Naive B cell (primary cell): ENCODE measurements around the gene KLHDC9. TPM values are rescaled to one million over a fixed set of nuclear protein-coding genes. Genes with fewer than 3 reads are reported as not detected.
"Not testable (repeated sequence)": the region's sequence is repeated elsewhere in the genome, so short reads cannot be mapped to it uniquely, and the experiment has no call there.

ENCODE experiments used
- ATAC-seq, 2 donors: fragments of 150-1000 bp; cut with Tn5 transposase; 2 replicates each; pipeline ENCODE4 v1.10.0; 2021; ENCODE audit warnings: low read depth in 2 of 2, mild to moderate bottlenecking in 2 of 2, moderate library complexity in 2 of 2
- DNase-seq: peaks from one replicate; pipeline ENCODE4 v3.0.0; 2022
- H3K27ac Mint-ChIP-seq, 6 donors: one replicate each; pipeline ENCODE4 v1.8.0; 2020 to 2022; ENCODE audit warnings: mild to moderate bottlenecking in 6 of 6, mixed read lengths in 6 of 6, moderate library complexity in 5 of 6, inconsistent platforms in 2 of 6
- H3K27me3 Mint-ChIP-seq, 3 donors: one replicate each; pipeline ENCODE4 v1.8.0; 2021 to 2022; ENCODE audit warnings: mixed read lengths in 3 of 3, mild to moderate bottlenecking in 1 of 3
- H3K36me3 Mint-ChIP-seq, 2 donors: one replicate each; pipeline ENCODE4 v1.8.0; 2020 to 2022; ENCODE audit warnings: mixed read lengths in 2 of 2, inconsistent platforms in 1 of 2, mild to moderate bottlenecking in 1 of 2
- H3K4me1 Mint-ChIP-seq, 3 donors: one replicate each; pipeline ENCODE4 v1.8.0; 2020 to 2022; ENCODE audit warnings: mixed read lengths in 3 of 3, inconsistent platforms in 1 of 3, mild to moderate bottlenecking in 1 of 3, moderate library complexity in 1 of 3
- H3K4me3 Mint-ChIP-seq, 8 donors: one replicate each; pipeline ENCODE4 v1.8.0; 2020 to 2022; ENCODE audit warnings: mild to moderate bottlenecking in 8 of 8, mixed read lengths in 8 of 8, moderate library complexity in 8 of 8, inconsistent platforms in 2 of 8
- H3K9me3 Mint-ChIP-seq, 7 donors: one replicate each; pipeline ENCODE4 v1.8.0; 2020 to 2022; ENCODE audit warnings: mixed read lengths in 7 of 7, mild to moderate bottlenecking in 5 of 7, inconsistent platforms in 2 of 7, moderate library complexity in 1 of 7
- polyA plus RNA-seq, 6 donors: library from polyadenylated mRNA; unstranded; fragments of 300-500 nt; fragmentation: Illumina TruSeq; gene quantifications; one replicate each; pipeline ENCODE4 v1.2.3, GENCODE V29; 2021; ENCODE audit warnings: low read depth in 6 of 6

The KLHDC9 gene
- 1 to 10 TPM in 5 of 6 donors, not detected in 1; 1.3 to 4.4 (median 2.3) TPM for polyA plus RNA-seq

- no peaks in the 10 kb centered on the region for H3K36me3 Mint-ChIP-seq
- H3K27me3 Mint-ChIP-seq = peaks cover 0 to 6% (median 0%) of the 10 kb centered on the region in 3 donors
- H3K4me1 Mint-ChIP-seq = peaks cover 24 to 29% (median 28%) of the 10 kb centered on the region in 3 donors
- peak; percentile 66 for DNase-seq
- H3K9me3 Mint-ChIP-seq = peaks cover 0 to 5% (median 0%) of the 10 kb centered on the region in 7 donors
- peak; percentile 79 to 81 for ATAC-seq
- H3K27ac Mint-ChIP-seq = peak within 1 kb of the TSS; percentile 92 to 100 (median 98)
- peak within 1 kb of the TSS; percentile 79 to 95 (median 91) for H3K4me3 Mint-ChIP-seq
Observed at GRCh38 chr1:161098210-161099068, at the start of gene KLHDC9. KLHDC9 (plus strand) TSS chr1:161098361; CDS start chr1:161098536, 175 bp downstream.

DNA sequence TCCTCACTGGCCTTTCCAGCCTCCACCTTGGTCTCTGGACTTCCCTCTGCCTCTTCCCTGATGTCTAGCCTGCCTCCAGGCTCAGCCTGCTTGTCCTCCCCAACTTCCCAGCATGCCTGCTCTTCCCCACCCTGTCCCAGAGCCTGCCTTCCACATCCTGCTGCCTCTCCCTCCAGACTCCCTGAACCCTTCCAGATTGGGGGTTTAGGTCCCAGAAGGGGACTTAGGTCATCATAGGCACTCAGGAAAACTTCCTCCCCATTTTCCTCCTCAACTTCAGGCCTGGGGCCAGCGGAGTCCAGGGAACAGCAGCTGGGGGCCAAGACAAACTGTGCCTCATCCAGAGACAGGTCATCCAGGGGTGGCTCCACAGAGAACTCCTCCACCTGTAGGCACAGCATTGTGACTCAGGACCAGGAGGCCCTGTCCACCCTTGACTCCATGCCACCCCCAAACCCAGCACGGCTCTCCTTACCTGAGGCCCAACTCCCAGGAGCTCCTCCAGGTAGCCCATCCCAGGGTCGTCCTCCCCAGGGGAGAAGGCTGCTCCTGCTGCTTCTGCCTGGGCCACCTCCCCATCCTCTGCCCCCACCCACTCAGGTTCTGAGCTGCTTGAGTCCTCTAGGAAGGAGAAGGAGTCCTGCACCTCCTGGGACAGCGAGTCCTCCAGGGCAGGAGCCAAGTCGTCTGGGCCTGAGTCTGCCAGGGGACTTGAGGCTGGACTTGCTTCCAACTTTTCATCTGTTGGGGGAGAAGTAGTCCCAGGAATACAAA lies 49.0 kb upstream of the KLHDC9 start:
- no peaks in the 10 kb centered on the region for H3K27me3 Mint-ChIP-seq
- DNase-seq (no peak), ATAC-seq (no peak)
- peaks cover 49 to 53% (median 53%) of the 10 kb centered on the region in 3 donors for H3K4me1 Mint-ChIP-seq
- peaks cover 0 to 1% (median 0%) of the 10 kb centered on the region in 7 donors for H3K9me3 Mint-ChIP-seq
- peak overlapping the region in 5 of 6 donors; percentile 98 to 100 (median 99) for H3K27ac Mint-ChIP-seq
- peak overlapping the region in 3 of 8 donors; percentile 7 to 97 (median 45) for H3K4me3 Mint-ChIP-seq
- peaks cover 10 to 55% of the 10 kb centered on the region in 2 donors for H3K36me3 Mint-ChIP-seq

DNA sequence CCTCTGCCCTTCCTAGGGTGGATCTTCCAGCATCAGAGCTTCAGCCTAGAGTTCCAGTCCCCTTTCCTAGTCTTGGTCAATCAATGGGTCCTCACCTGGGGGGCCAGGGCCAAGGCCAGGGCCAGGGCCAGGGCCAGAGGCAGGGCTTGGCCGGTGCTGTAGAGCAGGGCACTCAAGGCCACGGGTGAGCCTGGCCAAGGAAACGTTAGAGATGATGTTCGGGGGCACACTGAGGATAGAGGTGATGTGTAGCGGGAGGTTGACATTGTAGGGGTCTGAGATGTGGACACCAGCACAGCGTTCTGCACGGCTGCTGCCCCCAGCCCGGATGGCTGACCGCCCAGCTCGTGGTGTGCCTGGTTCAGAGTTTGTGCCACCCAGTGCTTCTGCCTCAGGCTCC lies 46.9 kb upstream of the KLHDC9 start:
- H3K27ac Mint-ChIP-seq = peak overlapping the region in 3 of 6 donors; percentile 53 to 87 (median 56)
- peaks cover 0 to 1% (median 0%) of the 10 kb centered on the region in 7 donors for H3K9me3 Mint-ChIP-seq
- DNase-seq (no peak), ATAC-seq (no peak)
- peaks cover 43 to 47% (median 44%) of the 10 kb centered on the region in 3 donors for H3K4me1 Mint-ChIP-seq
- peak overlapping the region in 1 of 8 donors; percentile 40 for H3K4me3 Mint-ChIP-seq
- peaks cover 10 to 44% of the 10 kb centered on the region in 2 donors for H3K36me3 Mint-ChIP-seq
- no peaks in the 10 kb centered on the region for H3K27me3 Mint-ChIP-seq

- H3K9me3 Mint-ChIP-seq = no peaks in the 10 kb centered on the region
- peak overlapping the region in 5 of 6 donors; percentile 21 to 93 (median 72) for H3K27ac Mint-ChIP-seq
- H3K36me3 Mint-ChIP-seq = peaks cover 10 to 52% of the 10 kb centered on the region in 2 donors
- H3K4me3 Mint-ChIP-seq = no peak overlapping the region
- DNase-seq = no peak
- H3K27me3 Mint-ChIP-seq = no peaks in the 10 kb centered on the region
- ATAC-seq = no peak
- peaks cover 38 to 41% (median 40%) of the 10 kb centered on the region in 3 donors for H3K4me1 Mint-ChIP-seq
Observed at GRCh38 chr1:161052899-161053298, 45.3 kb upstream of the KLHDC9 start.

- H3K9me3 Mint-ChIP-seq = no peaks in the 10 kb centered on the region
- DNase-seq (no peak), ATAC-seq (no peak)
- H3K27me3 Mint-ChIP-seq = no peaks in the 10 kb centered on the region
- H3K27ac Mint-ChIP-seq = peak overlapping the region in 1 of 6 donors; percentile 79
- H3K4me1 Mint-ChIP-seq = peaks cover 27 to 32% (median 30%) of the 10 kb centered on the region in 3 donors
- peaks cover 10 to 39% of the 10 kb centered on the region in 2 donors for H3K36me3 Mint-ChIP-seq
- no peak overlapping the region for H3K4me3 Mint-ChIP-seq
Observed at GRCh38 chr1:161054232-161054631, 43.9 kb upstream of the KLHDC9 start.

DNA sequence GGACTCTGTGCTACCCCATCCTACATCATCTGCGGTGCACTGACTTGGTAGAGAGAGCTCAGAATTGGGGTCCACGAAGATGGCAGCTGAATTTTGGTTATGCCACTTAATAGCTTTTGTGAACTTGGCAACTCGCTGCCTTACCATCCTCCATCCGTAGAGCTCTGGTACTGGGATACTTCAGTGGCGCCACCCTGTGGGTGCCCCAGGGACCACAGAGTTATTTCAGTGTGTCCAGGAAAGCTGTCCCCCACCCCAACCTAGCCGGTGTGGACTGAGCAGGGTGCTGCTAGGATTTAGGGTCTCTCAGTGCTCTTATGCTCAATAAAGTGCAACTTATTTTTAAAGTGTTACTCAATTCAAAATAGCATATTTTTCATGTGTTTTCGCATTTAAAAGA lies 43.4 kb upstream of the KLHDC9 start:
- Mint-ChIP-seq H3K4me1 (peaks cover 27 to 34% (median 33%) of the 10 kb centered on the region in 3 donors), H3K36me3 (peaks cover 10 to 33% of the 10 kb centered on the region in 2 donors), H3K9me3 (no peaks in the 10 kb centered on the region), H3K27me3 (no peaks in the 10 kb centered on the region), H3K4me3 (no peak overlapping the region), H3K27ac (peak overlapping the region in 1 of 6 donors; percentile 6)
- DNase-seq (no peak), ATAC-seq (no peak)

DNA sequence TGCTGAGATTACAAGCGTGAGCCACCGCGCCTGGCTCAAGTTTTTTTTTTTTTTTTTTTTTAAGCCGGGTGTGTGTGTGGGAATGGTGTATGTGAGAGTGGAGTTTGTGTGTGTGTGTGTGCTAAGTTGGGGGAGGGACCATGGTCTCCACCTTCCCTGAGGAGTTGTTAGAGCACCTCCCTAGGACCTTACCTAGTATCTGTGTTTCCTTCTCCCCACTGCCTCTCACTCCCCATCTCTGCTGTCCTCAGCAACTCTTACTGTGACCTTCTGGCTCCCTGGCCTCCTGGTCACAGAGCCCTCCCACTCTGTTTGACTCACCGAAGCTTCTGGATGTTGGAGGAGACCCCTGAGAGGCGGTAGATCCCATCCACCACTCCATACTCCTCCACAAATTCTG lies 38.9 kb upstream of the KLHDC9 start:
- no peak overlapping the region for H3K4me3 Mint-ChIP-seq
- no peaks in the 10 kb centered on the region for H3K27me3 Mint-ChIP-seq
- ATAC-seq = no peak
- H3K4me1 Mint-ChIP-seq = peaks cover 24 to 62% (median 56%) of the 10 kb centered on the region in 3 donors
- peaks cover 5 to 18% of the 10 kb centered on the region in 2 donors for H3K36me3 Mint-ChIP-seq
- DNase-seq = no peak
- no peaks in the 10 kb centered on the region for H3K9me3 Mint-ChIP-seq
- H3K27ac Mint-ChIP-seq = peak overlapping the region in 5 of 6 donors; percentile 58 to 88 (median 79)

GRCh38 chr1:161061419-161061818 lies 36.7 kb upstream of the KLHDC9 start:
- H3K4me1 Mint-ChIP-seq = peaks cover 27 to 73% (median 59%) of the 10 kb centered on the region in 3 donors
- no peaks in the 10 kb centered on the region for H3K27me3 Mint-ChIP-seq
- peaks cover 4 to 13% of the 10 kb centered on the region in 2 donors for H3K36me3 Mint-ChIP-seq
- peak overlapping the region in 2 of 6 donors; percentile 72 to 82 for H3K27ac Mint-ChIP-seq
- DNase-seq (no peak), ATAC-seq (no peak)
- peak overlapping the region in 1 of 8 donors; percentile 35 for H3K4me3 Mint-ChIP-seq
- no peaks in the 10 kb centered on the region for H3K9me3 Mint-ChIP-seq

GRCh38 chr1:161063936-161064335 lies 34.2 kb upstream of the KLHDC9 start:
- not testable (repeated sequence) for H3K9me3 Mint-ChIP-seq, ATAC-seq, DNase-seq, H3K27me3 Mint-ChIP-seq
- H3K36me3 Mint-ChIP-seq = peaks cover 0 to 20% of the 10 kb centered on the region in 2 donors
- peak overlapping the region in 5 of 8 donors; percentile 21 to 67 (median 57) for H3K4me3 Mint-ChIP-seq
- H3K4me1 Mint-ChIP-seq = peaks cover 47 to 87% (median 74%) of the 10 kb centered on the region in 3 donors
- H3K27ac Mint-ChIP-seq = peak overlapping the region in 5 of 6 donors; percentile 86 to 97 (median 94)

DNA sequence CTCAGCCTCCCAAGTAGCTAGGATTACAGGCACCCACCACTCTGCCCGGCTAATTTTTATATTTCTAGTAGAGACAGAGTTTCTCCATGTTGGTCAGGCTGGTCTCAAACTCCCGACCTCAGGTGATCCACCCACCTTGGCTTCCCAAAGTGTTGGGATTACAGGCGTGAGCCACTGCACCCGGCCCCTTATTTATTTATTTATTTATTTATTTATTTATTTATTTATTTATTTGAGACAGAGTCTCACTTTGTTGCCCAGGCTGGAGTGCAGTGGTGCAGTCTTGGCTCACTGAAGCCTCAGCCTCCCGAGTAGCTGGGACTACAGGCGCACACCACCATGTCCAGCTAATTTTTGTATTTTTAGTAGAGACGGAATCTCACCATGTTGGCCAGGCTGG lies 32.5 kb upstream of the KLHDC9 start:
- not testable (repeated sequence) for ATAC-seq, H3K27me3 Mint-ChIP-seq, DNase-seq, H3K9me3 Mint-ChIP-seq
- Mint-ChIP-seq H3K27ac (peak overlapping the region in 5 of 6 donors; percentile 57 to 93 (median 84)), H3K36me3 (peaks cover 0 to 20% of the 10 kb centered on the region in 2 donors), H3K4me1 (peaks cover 53 to 83% (median 76%) of the 10 kb centered on the region in 3 donors), H3K4me3 (peak overlapping the region in 4 of 8 donors; percentile 15 to 47 (median 22))

DNA sequence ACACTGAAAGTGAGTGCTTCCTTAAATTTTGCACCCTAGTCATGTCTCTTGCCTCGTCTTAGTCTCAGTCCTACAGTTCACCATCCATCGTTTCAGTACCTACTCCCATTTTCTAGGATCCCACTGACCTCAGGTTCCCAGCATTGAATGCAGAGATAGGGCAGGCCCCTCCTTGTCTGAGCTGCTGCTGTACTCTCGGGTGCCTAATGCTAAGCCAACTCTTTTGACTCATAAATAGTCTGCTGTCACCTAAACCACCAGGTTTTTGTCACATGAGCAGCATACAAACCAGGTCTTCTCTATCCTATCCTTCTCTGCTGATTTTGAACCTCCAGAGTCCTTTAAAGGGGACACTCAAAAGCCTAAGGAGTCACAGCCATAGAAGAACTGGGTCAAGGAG lies 31.5 kb upstream of the KLHDC9 start:
- H3K36me3 Mint-ChIP-seq = peaks cover 0 to 20% of the 10 kb centered on the region in 2 donors
- no peak for ATAC-seq
- DNase-seq = no peak
- H3K27ac Mint-ChIP-seq = peak overlapping the region; percentile 37 to 99 (median 85)
- H3K27me3 Mint-ChIP-seq = no peaks in the 10 kb centered on the region
- H3K4me1 Mint-ChIP-seq = peaks cover 57 to 79% (median 77%) of the 10 kb centered on the region in 3 donors
- H3K4me3 Mint-ChIP-seq = peak overlapping the region; percentile 86 to 100 (median 99)
- H3K9me3 Mint-ChIP-seq = no peaks in the 10 kb centered on the region

- H3K9me3 Mint-ChIP-seq = no peaks in the 10 kb centered on the region
- peaks cover 59 to 70% (median 69%) of the 10 kb centered on the region in 3 donors for H3K4me1 Mint-ChIP-seq
- ATAC-seq (peak; percentile 70 to 71), DNase-seq (peak; percentile 89)
- H3K27ac Mint-ChIP-seq = peak overlapping the region; percentile 93 to 99 (median 98)
- H3K4me3 Mint-ChIP-seq = peak overlapping the region; percentile 90 to 100 (median 99)
- peaks cover 0 to 20% of the 10 kb centered on the region in 2 donors for H3K36me3 Mint-ChIP-seq
- no peaks in the 10 kb centered on the region for H3K27me3 Mint-ChIP-seq
Observed at GRCh38 chr1:161068306-161069234, 29.6 kb upstream of the KLHDC9 start.
